HepG2 (cell line): ENCODE data around the gene TMCC1. TPM values are rescaled to one million over a fixed set of nuclear protein-coding genes. Genes with fewer than 3 reads are reported as not detected.

Experiments used
- AGO1 ChIP-seq: fragments of 200-400 bp; formaldehyde crosslinking; IDR thresholded peaks from 2 replicates; pipeline ENCODE4 v1.6.1; 2017; ENCODE audit warnings: mild to moderate bottlenecking, low read depth, low read length, moderate library complexity; ENCODE audit not compliant: poor library complexity, severe bottlenecking
- FOXP1 ChIP-seq, 2 experiments: fragments of 450-650 bp in 1 of 2; IDR thresholded peaks; 2 replicates each; pipeline ENCODE4 v1.6.1; 2017 to 2018; ENCODE audit warnings: antibody characterized with exemption in 1 of 2
- GTF3A ChIP-seq: sonication (generic); formaldehyde crosslinking; conservative IDR thresholded peaks from 2 replicates; pipeline ENCODE4 v1.4.0; 2020; ENCODE audit warnings: mild to moderate bottlenecking, missing genetic modification reagents
- HHEX ChIP-seq: IDR thresholded peaks from 2 replicates; pipeline ENCODE4 v1.6.1; 2016; ENCODE audit warnings: control low read depth
- ISL2 ChIP-seq: sonication (generic); formaldehyde crosslinking; IDR thresholded peaks from 2 replicates; pipeline ENCODE4 v1.5.0; 2020; ENCODE audit warnings: missing genetic modification reagents
- KAT2B ChIP-seq: fragments of 150-350 bp; IDR thresholded peaks from 2 replicates; pipeline ENCODE4 v1.6.1; 2014; ENCODE audit warnings: low read depth, low read length, borderline replicate concordance
- KLF12 ChIP-seq: sonication (generic); formaldehyde crosslinking; IDR thresholded peaks from 2 replicates; pipeline ENCODE4 v1.4.0; 2020; ENCODE audit warnings: missing genetic modification reagents, borderline replicate concordance
- NFE2L1 ChIP-seq: sonication (generic); formaldehyde crosslinking; IDR thresholded peaks from 2 replicates; pipeline ENCODE4 v1.4.0; 2020; ENCODE audit warnings: missing genetic modification reagents, mild to moderate bottlenecking, borderline replicate concordance
- NONO ChIP-seq, 2 experiments: fragments of 450-650 bp in 1 of 2; sonication (generic) in 1 of 2; formaldehyde crosslinking in 1 of 2; IDR thresholded peaks in 1 of 2; conservative IDR thresholded peaks in 1 of 2; 2 replicates each; pipeline versions ENCODE4 v1.6.1 to v1.8.0; 2017 to 2022; ENCODE audit warnings: mild to moderate bottlenecking in 1 of 2, missing genetic modification reagents in 1 of 2, moderate library complexity in 1 of 2
- NR2C2 ChIP-seq: sonication (generic); formaldehyde crosslinking; IDR thresholded peaks from 2 replicates; pipeline ENCODE4 v1.4.0; 2020; ENCODE audit warnings: missing genetic modification reagents, mild to moderate bottlenecking, moderate library complexity, borderline replicate concordance
- PAWR ChIP-seq: sonication (generic); formaldehyde crosslinking; IDR thresholded peaks from 2 replicates; pipeline ENCODE4 v1.4.0; 2020; ENCODE audit warnings: missing genetic modification reagents, mild to moderate bottlenecking, borderline replicate concordance
- RAD51 ChIP-seq: fragments of 450-650 bp; IDR thresholded peaks from 2 replicates; pipeline ENCODE4 v1.6.1; 2016; ENCODE audit warnings: borderline replicate concordance
- SMARCE1 ChIP-seq: fragments of 450-650 bp; IDR thresholded peaks from 2 replicates; pipeline ENCODE4 v1.6.1; 2017; ENCODE audit warnings: borderline replicate concordance
- SNRNP70 ChIP-seq: fragments of 200-400 bp; formaldehyde crosslinking; IDR thresholded peaks from 2 replicates; pipeline ENCODE4 v1.6.1; 2017; ENCODE audit warnings: mild to moderate bottlenecking, low read depth, low read length, moderate library complexity
- SOX5 ChIP-seq: IDR thresholded peaks from 2 replicates; pipeline ENCODE4 v1.6.1; 2016; ENCODE audit warnings: borderline replicate concordance
- TAF15 ChIP-seq: fragments of 200-400 bp; formaldehyde crosslinking; IDR thresholded peaks from one replicate; pipeline ENCODE4 v1.6.1; 2018; ENCODE audit warnings: mild to moderate bottlenecking, low read depth, low read length; ENCODE audit not compliant: poor library complexity, severe bottlenecking
- TBP ChIP-seq: sonication (generic); formaldehyde crosslinking; IDR thresholded peaks from 2 replicates; pipeline ENCODE4 v1.5.0; 2020; ENCODE audit warnings: missing genetic modification reagents
- TOE1 ChIP-seq: sonication (generic); formaldehyde crosslinking; IDR thresholded peaks from 2 replicates; pipeline ENCODE4 v1.4.0; 2020; ENCODE audit warnings: mild to moderate bottlenecking, missing genetic modification reagents
- ZBTB7A ChIP-seq: sonication (generic); formaldehyde crosslinking; IDR thresholded peaks from 2 replicates; pipeline ENCODE4 v1.8.0; 2022; ENCODE audit warnings: mild to moderate bottlenecking, missing genetic modification reagents
- ZNF121 ChIP-seq: sonication (generic); formaldehyde crosslinking; IDR thresholded peaks from 2 replicates; pipeline ENCODE4 v1.5.0; 2020; ENCODE audit warnings: mild to moderate bottlenecking, missing genetic modification reagents
- ZNF136 ChIP-seq: sonication (generic); formaldehyde crosslinking; IDR thresholded peaks from 2 replicates; pipeline ENCODE4 v1.8.1; 2022; ENCODE audit warnings: low read depth, mild to moderate bottlenecking, moderate library complexity, missing genetic modification reagents
- ZNF225 ChIP-seq: sonication (generic); formaldehyde crosslinking; IDR thresholded peaks from 2 replicates; pipeline ENCODE4 v1.4.0; 2020; ENCODE audit warnings: mild to moderate bottlenecking, missing genetic modification reagents
- ZNF552 ChIP-seq: sonication (generic); formaldehyde crosslinking; IDR thresholded peaks from 2 replicates; pipeline ENCODE4 v1.9.0; 2022; ENCODE audit warnings: missing genetic modification reagents, mild to moderate bottlenecking, borderline replicate concordance
- ZNF562 ChIP-seq: sonication (generic); formaldehyde crosslinking; IDR thresholded peaks from 2 replicates; pipeline ENCODE4 v1.8.0; 2022; ENCODE audit warnings: missing genetic modification reagents, borderline replicate concordance
- ZNF616 ChIP-seq: sonication (generic); formaldehyde crosslinking; IDR thresholded peaks from 2 replicates; pipeline ENCODE4 v1.5.0; 2020; ENCODE audit warnings: low read depth, mild to moderate bottlenecking, missing genetic modification reagents
- ZNF850 ChIP-seq: sonication (generic); formaldehyde crosslinking; conservative IDR thresholded peaks from 2 replicates; pipeline ENCODE4 v1.9.0; 2021; ENCODE audit warnings: mild to moderate bottlenecking, missing genetic modification reagents
- polyA plus RNA-seq, 8 experiments: library from polyadenylated mRNA; depleted of rRNA in 3 of 8; stranded (reverse) in 7 of 8; unstranded in 1 of 8; fragments of >200 nt; fragmentation: Illumina TruSeq in 4 of 8; extraction: Trizol in 4 of 8; gene quantifications; 2 replicates each; pipeline versions ENCODE4 v1.2.1 to v1.2.3, GENCODE V29; 2011 to 2016; ENCODE audit warnings: low read depth in 4 of 8, missing spikeins in 1 of 8, mixed read lengths in 1 of 8; ENCODE audit not compliant: insufficient read depth in 1 of 8
- total RNA-seq, 5 experiments: library from RNA; depleted of rRNA; stranded (reverse); fragments of >200 nt; fragmentation: Illumina TruSeq; extraction: Trizol; gene quantifications; 2 replicates each; pipeline ENCODE4 v1.2.3, GENCODE V29; 2016; ENCODE audit warnings: low read depth in 1 of 5
- TF ChIP-seq, protein P1 (sequence below): sonication (generic); formaldehyde crosslinking; IDR thresholded peaks from 2 replicates; pipeline ENCODE4 v1.5.0; 2020; ENCODE audit warnings: missing genetic modification reagents
- TF ChIP-seq, protein P2 (sequence below): sonication (generic); formaldehyde crosslinking; IDR thresholded peaks from 2 replicates; pipeline ENCODE4 v1.4.0; 2020; ENCODE audit warnings: missing genetic modification reagents

TMCC1 gene
- total and polyA plus RNA-seq, 2 of the 13 experiments (the other 11 are each of a cell fraction or from before 2014, with no cell fraction given) = 12.1 to 264 TPM

DNA sequence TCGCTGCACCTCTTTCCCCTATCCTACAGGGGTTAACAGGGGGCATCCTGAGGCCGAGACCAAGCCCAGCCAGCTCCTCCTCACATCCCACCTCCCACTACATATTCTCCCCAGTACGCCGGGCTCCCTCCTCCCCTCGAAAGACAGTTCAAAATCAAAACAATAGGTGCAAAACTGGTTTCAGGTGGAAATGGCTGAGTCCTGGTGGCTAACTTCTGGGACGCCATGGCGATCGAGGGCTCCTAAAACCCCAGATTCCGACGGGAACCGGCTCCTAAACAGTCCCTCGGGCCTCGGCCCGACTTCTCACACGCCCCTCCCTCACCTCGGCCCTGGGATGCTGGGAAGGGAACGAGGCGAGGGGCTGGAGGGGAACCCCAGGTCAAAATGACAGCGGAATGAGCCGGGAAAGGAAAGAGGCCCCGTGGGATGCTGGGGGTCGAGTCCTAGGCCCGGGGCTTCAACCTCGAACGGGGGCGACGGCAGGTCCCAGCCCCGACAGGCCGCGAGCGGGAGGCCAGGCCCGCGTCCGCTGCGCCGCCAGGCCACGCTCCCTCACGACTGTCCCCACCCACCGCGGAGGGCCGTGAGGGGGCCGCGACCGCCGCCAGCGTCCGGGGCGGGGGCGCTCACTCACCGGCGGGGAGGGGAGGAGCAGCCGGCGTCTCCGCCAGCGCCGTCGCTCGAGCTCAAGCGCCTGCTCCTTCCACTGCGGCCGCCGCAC lies 492 bp downstream of the TMCC1 start (continued):
- TF ChIP-seq AGO1 (peak; percentile 57), FOXP1 (IDR thresholded peaks at IDR 0.05) (no peak), FOXP1 (CRISPR knock-in tag; IDR thresholded peaks at IDR 0.05) (no peak), SOX5 (no peak), KLF12 (no peak), HHEX (CRISPR knock-in tag) (no peak), TBP (CRISPR knock-in tag) (no peak), ZNF121 (CRISPR knock-in tag) (0 out of 2 replicates have a peak, but pooled peaks have one; percentile 18), ZNF562 (CRISPR knock-in tag) (no peak), NR2C2 (no peak; the same call in 1 of the 2 replicates), ZNF136 (CRISPR knock-in tag) (no peak), SMARCE1 (no peak), NONO (IDR thresholded peaks at IDR 0.05) (no peak), NONO (CRISPR knock-in tag; conservative IDR thresholded peaks at IDR 0.05) (peak; percentile 67; the same call in 1 of the 2 replicates), PAWR (CRISPR knock-in tag) (no peak), NFE2L1 (CRISPR knock-in tag) (no peak), ZNF616 (0 out of 2 replicates have a peak, but pooled peaks have one; percentile 34), ZNF552 (CRISPR knock-in tag) (no peak), ZNF225 (CRISPR knock-in tag) (0 out of 2 replicates have a peak, but pooled peaks have one; percentile 20), TOE1 (CRISPR knock-in tag) (no peak), ZBTB7A (CRISPR knock-in tag) (peak; percentile 67; the same call in 1 of the 2 replicates), SNRNP70 (no peak), TAF15 (no peak), KAT2B (no peak), RAD51 (no peak), ZNF850 (CRISPR knock-in tag) (no peak), GTF3A (CRISPR knock-in tag) (no peak), ISL2 (CRISPR knock-in tag) (no peak)
- TF ChIP-seq, protein P1, sequence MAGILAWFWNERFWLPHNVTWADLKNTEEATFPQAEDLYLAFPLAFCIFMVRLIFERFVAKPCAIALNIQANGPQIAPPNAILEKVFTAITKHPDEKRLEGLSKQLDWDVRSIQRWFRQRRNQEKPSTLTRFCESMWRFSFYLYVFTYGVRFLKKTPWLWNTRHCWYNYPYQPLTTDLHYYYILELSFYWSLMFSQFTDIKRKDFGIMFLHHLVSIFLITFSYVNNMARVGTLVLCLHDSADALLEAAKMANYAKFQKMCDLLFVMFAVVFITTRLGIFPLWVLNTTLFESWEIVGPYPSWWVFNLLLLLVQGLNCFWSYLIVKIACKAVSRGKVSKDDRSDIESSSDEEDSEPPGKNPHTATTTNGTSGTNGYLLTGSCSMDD (CRISPR knock-in tag) = no peak
- TF ChIP-seq, protein P2, sequence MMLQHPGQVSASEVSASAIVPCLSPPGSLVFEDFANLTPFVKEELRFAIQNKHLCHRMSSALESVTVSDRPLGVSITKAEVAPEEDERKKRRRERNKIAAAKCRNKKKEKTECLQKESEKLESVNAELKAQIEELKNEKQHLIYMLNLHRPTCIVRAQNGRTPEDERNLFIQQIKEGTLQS (CRISPR knock-in tag) = no peak
